Mammary epithelial cell (primary cell): ENCODE measurements around the gene MPHOSPH9.

ENCODE experiments used
- CTCF ChIP-seq, 2 donors: IDR thresholded peaks in 1 of 2; conservative IDR thresholded peaks in 1 of 2; 2 replicates each; pipeline ENCODE4 v1.5.1; 2011 to 2012; ENCODE audit warnings: inconsistent platforms in 2 of 2, low read length in 2 of 2, mild to moderate bottlenecking in 2 of 2, control low read depth in 1 of 2, low read depth in 1 of 2; ENCODE audit not compliant: insufficient read depth in 1 of 2; ENCODE audit errors: extremely low read depth in 1 of 2
- EZH2 ChIP-seq: IDR thresholded peaks from 2 replicates; pipeline ENCODE4 v1.6.1; 2012; ENCODE audit warnings: low read length, inconsistent platforms, borderline replicate concordance

GRCh38 chr12:123273166-123273565 is 40.2 kb upstream of the MPHOSPH9 start:
- no peak for TF ChIP-seq CTCF (conservative IDR thresholded peaks at IDR 0.05 in 1 of 2, IDR thresholded peaks at IDR 0.05 in 1 of 2; ENCODE audit: extremely low read depth in 1 of 2, insufficient read depth in 1 of 2, low read depth in 1 of 2, low read length in 2 of 2)
- no peak for TF ChIP-seq EZH2
